Measurements from ENCODE around the gene ORC6.

The ORC6 gene

DNA sequence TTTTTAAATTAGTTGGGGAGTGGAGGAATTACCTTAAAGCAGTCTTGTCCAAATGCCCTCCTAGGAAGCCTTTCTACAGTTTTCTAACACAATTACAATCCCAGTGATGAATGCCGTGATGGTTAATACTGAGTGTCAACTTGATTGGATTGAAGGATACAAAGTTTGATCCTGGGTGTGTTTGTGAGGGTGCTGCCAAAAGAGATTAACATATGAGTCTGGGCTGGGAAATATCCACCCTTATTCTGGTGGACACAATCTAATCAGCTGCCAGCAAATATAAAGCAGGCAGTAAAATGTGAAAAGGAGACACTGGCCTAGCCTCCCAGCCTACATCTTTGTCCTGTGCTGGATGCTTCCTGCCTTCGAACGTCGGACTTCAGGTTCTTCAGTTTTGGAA, 12.2 kb downstream of the ORC6 start:
- DNase-seq = no peak

DNA sequence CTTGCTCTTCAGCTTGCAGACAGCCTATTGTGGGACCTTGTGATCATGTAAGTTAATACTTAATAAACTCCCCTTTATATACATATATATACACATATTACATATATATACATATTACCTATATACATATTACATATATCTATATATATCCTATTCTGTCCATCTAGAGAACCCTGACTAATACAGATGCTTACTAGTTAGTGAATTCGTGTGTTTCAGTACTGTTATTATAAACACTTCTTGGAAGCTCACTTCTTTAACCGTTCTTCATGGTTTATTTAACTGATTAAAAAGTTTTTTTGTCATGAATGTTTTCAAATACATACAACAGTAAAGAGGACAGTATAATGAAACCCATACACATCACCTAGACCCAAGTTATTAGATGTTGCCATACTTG, 12.6 kb downstream of the ORC6 start:
- no peak for DNase-seq

DNA sequence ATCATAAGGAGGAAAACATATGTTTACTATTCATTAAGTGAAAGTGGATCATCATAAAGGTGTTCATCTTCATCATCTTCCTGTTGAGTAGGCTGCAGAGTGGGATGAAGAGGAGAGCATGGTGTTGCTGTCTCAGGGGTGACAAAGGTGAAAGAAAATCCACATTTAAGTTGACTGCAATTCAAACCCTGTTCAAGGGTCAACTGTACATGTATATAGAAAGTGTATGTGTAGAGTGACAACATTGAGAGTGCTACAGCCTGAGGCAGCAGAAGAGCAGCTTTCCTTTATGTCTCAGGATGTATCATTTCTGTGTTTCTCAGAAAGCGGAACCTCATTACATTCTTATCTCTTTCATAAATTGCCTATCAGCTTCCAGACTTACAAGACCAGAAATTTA, 17.2 kb downstream of the ORC6 start:
- DNase-seq = no peak

DNA sequence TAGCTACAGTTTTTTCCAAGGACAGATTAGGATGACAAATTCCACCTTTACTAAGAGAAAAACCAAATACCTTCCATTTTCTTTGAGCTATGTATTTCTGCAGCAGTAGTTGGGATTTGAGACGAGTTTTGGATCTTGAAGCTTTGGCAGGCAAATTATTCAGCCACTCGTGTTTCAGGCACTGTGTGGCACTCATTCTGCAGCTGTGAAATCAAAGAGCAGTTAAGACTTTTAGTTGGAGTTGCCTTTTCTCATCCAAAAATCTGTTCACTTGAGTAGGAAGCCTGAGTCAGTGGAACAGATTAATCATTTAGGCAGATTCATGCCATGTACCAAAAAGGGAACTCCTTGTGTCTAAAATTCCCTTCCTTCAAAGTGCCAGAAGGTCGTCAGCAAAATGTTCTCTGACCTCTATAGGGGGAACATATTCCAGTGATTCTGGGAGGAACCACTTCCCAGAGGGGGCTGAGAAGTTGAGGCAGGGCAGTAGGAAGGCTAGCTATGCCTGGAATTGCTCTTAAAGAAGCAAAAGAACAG, 20.1 kb downstream of the ORC6 start:
- DNase-seq = no peak

DNA sequence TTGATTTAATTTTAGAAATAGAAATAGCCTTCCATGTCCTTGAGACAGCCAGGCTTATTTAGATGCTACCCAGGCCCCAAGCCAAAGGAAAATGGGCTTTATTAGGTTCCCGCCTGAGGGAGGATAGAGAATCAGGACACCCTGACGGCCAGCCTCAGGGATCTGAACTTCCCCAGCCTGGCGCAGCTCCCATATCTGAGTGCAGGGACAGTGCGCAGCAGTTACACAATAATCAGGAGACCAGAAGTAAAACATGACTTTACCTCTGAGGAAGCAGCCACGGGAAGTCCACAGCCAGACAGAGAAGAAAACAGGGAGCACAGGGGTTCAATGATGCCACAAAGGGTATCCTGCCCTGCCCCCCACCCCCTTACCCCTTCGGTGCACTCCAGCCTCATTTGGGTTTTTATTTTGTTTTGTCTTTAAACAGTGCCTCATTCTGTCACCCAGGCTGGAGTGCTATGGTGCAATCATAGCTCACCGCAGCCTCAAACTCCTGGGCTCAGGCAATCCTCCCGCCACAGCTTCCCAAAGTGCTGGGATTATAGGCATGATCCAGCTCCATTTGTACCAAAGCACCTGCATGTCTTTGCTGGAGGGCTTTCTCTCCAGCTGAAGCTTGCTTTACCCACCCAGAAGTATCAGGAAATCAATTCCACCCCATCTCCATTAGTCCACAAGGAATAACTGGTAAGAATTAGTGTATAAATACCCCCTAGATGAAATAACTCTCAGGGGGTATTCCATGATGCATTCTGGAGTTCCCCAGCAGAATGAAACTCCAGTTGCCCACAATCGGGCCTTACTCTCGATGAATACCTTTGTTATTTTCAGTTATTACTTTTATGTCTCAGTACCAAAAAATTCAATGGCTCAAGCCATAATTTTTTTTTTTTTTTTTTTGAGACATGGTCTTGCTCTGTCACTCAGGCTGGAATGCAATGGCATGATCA, 21.9 kb downstream of the ORC6 start:
- no peak for DNase-seq

DNA sequence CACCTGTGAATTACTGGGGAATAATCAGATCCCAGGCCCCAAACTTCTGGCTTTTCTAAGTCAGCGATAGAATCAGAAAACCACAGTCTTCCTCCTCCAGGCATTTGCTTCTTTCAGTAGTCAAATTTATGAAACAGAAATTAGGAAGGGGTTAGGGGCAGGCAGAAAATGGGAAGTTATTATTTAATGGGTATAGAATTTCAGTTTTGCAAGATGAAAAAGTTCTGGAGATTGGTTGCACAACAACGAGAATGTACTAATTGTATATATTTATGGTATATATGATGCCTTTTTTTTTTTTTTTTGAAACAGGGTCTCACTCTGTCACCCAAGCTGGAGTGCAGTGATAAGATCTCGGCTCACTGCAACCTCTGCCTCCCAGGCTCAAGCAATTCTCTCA, 23.5 kb downstream of the ORC6 start:
- peak; percentile 62 for DNase-seq

DNA sequence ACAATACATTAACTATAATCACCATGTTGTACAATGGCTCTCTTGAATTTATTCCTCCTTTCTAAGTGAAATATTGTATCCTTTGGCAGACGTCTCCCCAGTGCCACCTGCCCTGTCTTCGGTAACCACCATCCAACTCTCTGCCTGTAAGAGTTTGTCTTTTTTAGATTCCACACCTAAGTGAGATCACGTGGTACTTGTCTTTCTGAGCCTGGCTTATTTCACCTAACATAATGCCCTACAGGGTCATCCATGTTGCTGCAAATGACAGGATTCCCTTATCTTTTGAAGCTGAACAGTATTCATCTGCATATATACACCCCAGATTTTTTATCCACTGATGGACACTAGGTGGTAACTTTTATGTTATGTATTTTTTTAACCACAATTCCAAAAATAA, 24.2 kb downstream of the ORC6 start:
- DNase-seq = no peak

DNA sequence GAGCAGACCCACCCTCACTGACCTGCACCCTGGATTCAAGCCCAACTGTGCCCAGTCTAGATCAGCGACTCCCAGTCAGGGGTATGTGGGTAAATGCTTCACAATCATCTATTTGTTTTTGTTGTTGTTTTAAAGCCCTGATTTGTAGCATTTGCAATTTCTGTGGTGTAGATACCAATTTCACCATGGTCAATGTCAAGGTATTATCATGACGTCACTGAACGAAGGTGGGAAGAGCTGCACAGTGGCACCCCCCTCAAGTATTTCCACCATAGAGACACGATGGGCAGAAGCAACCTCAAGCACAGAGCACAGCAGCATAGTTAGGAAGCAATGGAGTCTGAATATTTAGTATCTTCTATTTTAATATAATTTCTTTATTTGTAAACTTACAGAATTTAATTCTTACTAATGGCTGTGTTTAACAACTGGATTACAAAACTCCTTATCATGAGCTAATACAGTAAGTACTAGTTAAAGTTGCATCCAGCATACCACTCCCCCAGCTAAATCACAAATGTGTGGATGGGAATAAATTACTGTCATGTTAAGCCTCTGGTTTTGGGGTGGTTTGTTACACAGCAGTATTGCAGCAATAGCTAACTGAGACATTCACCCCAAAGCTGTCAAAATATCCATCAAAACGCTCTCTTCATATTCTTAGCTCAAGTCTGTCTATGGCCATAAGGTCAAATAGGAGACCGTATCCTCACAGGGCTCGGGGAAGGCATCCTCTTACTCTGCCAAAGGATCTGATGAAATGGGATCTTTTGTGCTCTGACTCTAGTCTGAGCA, 25.5 kb downstream of the ORC6 start:
- DNase-seq = no peak

DNA sequence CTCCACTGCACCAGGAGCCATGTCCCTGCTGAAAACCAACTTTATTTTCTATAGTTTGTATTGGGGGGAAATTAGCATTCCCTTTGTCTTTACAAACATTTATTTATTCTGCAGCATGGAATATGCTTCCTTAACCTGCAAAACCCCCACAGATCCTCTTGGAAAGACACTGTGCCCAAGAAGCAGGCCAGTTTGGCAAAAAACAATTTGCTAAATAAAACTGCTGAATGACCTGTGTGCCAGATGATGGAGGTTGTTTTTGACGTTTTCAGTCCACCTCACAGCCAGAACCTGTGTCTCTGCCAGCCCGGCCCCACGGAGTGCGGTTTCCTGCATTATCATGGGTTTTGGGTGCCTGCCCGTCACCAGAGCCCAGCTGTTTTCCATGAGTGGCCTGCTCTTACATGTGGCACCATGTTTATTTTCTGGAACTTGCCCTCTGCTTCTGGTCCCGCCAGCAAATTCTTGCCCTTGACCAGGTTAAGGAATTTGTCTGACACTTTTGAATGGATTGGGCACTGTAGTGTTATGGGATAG, 26.4 kb downstream of the ORC6 start:
- no peak for DNase-seq

DNA sequence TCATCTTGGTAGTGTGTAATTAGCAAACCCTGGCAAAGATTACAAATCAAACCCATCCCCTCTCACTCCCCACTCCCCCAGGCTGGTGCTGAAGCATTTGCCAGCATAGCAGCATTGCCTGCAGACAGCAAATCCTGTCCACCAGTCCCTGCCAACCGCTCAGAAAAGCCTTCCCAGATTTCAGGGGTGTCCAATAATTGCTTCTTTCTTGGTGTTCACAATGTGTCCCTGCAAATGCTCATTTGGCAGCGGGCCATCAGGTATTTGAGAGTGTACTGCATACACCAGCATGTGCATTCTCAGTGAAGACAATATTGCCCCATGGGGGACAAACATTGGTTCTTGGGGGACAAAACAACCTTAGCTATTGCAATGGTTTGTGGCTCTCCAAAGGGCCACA, 28.2 kb downstream of the ORC6 start:
- DNase-seq = no peak

DNA sequence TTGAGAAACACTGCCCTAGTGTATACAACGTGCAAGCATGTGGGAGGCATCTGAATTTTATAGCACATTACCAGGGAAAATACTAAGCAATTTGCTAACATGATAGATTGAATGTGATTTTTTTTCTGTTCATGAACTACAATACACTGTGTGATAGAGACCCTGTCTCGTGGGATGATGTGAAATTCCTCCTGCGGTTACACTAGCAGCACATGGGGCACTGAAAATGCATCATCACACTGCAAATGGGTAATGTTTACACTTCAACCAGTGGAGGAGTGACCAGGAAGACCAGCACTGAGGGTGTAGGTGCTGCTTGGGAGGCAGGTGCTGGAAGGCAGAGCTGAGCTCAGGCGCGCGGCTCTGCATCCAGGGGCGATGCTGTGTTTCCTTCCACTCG, 28.8 kb downstream of the ORC6 start:
- no peak for DNase-seq

DNA sequence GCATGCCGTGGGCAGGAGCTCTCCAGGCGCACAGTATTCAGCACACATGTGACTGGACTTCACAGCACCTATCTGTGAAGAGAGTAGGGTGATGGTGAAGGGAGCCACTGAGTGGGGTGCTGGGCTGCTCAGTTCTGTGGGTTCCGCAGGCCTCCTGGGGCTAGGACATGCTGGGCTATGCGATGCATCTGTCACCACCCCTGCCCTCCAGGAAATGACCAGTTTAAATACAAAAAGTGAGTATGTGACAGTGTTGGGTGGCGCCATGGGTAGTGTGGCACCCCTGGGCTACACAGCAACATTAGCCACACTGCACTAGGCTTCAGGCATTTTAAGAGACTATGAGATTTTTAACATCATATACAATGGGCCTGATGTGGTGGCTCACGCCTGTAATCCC, 30.1 kb downstream of the ORC6 start:
- no peak for DNase-seq

DNA sequence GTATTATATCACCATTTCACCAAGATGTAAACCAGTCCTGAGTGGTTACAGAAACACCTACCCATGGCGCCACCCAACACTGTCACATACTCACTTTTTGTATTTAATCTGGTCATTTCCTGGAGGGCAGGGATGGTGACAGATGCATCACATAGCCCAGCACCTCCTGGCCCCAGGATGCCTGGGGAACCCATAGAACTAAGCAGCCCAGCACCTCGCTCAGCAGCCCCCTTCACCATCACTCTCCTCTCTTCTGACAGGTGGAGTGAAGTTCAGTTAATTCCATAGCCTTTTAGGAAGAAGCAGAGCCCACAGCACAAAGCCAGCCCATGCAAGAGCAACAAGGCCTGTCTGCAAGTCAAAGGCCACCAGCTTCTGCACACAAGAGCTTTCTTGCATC, 31.2 kb downstream of the ORC6 start:
- no peak for DNase-seq

DNA sequence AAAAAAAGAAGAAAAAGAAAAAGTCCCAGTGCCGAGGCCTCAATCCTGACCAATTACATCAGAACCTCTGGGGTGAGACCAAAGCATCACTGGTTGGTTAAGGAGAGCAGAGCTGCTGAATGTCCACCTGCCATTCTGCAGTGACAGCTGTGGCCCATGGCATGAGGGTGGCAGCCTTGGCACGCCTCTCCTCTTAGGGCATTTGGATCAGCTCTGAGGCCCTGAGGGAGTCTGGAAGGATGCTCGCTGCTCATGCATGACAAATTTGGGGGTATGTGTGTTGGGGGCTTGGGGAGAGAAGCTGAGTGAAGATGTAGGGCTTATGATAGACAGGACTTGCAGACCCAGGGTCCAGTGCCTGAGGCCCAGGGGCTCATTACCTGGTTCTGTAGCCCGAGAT, 32.4 kb downstream of the ORC6 start:
- no peak for DNase-seq

DNA sequence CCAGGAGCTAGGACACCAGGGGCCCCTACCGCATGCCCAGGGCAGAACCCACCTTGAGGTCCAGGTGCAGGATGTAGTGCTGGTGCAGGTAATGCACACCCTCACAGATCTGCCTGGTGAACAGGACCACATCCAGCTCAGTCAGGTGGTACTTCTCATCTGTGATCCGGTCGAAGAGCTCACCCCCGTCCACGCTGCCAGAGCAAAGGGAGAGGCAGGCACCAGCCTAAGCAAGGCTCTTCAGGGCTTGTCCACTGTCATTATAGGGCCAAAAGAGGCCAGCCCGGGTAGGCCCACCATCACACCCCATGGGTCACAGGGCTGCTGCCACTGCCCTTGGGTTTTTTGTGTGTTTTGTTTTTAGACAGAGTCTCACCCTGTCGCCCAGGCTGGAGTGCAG, 37.7 kb downstream of the ORC6 start:
- no peak for DNase-seq

DNA sequence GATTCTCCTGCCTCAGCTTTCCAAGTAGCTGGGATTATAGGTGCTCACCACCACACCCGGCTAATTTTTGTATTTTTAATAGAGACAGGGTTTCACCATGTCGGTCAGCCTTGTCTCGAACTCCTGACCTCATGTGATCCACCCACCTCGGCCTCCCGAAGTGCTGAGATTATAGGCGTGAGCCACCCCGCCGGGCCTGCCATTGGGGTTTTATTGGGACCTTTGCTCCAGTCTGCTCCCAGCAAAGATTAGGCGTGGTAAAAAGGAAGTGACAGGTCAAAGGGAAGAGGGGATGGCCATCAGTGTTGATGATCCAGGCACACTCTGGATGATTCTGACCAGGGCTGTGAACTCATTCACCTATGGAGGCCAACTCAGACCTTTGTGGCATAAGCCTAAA, 38.2 kb downstream of the ORC6 start:
- no peak for DNase-seq

DNA sequence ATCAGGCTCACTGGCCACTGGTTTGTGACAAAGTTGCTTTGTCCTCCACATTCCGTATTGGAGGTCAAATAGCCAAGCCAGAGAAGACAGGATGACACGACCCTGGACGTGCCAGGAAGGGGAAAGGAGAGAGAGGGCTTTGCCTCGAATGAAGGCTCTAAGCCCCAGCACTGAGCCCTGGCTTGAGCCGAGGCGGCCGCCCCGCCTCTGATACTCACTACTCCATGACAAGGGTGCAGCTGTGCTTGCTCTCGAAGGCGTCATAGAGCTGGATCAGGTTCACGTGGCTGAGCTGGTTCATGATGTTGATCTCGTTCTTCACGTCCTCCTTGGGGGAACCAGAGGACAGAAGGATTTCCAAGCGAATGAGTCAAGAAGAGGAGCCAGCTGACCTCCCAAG, 39.3 kb downstream of the ORC6 start:
- no peak for DNase-seq

DNA sequence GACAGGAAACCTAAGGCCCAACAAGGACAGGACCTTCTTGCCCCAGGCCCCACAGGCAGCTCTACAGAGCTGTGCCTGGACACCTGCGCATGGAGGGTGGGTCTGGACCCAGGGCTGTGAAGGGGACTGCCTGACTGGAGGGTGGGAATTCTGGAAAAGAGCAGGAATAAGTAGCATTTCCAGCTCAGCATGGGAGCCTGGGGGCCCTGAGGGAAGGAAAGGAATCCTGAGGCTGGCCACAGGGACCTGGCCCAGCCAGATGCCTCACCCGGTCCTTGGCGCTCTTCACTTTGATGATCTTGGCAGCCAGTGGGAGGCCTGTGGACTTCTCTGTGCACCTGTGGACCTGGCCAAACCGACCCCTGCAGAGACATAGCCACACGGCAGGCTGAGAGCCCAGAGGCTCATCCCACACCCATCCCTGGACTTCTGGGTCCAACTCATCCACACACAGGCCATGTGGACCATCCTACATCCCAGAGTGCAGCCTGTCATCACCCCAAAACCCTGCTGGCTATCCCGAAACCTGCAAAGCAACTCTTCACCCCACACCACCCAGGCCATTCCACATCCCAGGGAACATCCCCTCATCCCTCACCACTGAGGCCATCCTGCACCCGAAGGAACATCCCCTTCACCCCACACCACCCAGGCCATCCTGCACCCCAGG, 40.0 kb downstream of the ORC6 start:
- DNase-seq = no peak

DNA sequence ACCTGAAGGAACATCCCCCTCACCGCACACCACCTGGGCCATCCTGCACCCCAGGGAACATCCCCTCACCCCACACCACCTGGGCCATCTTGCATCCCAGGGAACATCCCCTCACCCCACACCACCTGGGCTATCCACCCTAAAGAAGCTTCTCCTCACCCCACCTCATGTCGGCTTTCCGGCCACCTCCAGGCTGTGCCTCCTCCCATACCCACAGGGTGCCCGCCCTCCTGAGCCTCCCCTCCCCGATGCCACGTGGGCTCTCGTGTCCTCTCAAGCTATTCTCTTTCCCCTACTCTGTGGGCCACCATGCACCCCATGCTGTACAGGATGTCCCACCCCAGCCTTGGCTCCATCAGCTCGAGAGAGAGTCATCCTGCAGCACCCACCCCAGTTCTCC, 40.7 kb downstream of the ORC6 start:
- DNase-seq = no peak

DNA sequence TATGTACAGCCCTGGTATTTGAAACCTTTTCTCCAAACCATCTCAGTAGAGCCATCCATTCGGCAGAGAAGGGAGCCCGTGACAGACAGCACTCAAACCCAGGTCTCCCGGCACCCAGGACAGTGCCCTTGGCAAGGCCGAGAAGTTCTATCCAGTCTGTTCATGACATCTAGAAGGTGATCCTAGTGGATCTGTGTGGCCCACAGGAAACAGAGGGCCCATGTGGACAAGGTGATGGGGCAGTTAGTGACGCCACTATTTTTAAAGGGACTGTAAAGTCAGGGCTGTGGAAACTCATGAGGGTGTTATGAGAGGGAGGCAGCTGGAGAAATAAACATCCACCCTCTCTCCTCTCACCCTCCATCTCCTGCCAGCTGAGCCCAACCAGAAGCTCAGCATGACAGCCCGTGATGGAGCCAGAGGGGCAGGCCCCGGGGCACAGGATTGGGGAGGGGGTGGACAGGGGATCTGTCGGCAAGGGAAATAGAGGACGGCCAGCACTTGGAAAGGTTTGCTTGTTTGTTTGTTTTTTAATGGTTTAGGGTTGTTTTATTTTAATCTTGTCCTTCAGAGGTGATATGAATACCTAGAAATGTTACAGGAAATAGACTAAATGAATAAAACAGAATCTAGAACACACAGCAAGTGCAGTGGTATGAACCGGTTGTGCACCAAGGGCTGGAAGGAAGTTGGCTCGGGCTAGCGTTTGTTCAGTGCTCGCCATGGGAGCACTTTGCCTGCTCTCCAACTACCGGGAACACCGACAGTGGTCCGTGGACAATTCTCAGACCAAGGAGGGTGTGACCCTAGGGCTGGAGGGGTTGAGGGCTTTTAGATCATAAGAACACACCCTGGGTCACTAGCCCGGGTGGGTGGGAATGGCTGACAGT, 41.6 kb downstream of the ORC6 start:
- DNase-seq = no peak

DNA sequence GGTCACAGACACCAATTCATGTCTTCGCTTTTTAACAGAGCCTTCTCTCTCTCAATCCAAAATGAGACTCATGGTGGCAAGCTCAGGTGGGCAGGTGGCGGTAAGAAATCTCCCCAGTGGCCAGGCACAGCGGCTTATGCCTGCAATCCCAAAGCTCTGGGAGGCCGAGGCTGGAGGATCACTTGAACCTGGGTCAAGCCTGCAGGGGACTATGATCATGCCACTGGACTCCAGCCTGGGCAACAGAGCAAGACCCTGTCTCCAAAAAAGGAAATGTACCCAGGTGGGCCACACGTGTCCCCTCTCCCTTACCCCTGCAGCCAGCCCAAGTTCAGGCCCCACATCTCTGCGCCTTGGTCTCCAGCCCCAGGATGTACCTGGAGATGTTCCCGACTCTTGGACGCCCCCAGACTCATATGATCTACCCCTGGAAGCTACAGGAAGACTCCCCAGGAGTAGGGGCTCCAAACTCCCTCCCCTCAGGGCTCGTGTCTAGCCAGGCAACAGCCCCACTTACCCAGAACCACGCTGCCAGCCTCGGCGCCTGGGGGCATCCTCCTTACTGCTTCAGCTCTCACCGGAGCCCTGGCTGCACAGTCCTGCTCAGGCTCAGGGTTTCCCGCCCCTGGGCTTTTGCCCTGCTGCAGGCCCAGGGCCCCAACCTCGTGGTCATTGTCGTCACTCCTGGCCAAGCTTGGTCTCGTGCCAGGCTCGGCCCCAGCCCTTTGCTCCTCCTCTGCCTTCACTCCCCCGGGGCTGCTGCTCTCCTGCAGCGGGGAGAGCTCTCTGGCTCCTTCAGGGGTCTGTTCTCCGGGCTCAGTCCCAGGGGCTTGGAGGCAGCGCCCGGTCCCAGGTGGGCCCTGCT, 42.5 kb downstream of the ORC6 start:
- no peak for DNase-seq

All from GF-D8 (cell line).